IMR-90 (cell line): ENCODE measurements around the gene ADAM23. TPM values are rescaled to one million over a fixed set of nuclear protein-coding genes. Genes with fewer than 3 reads are reported as not detected.

Experiments
- ATAC-seq: fragments of 200-7000 bp; cut with Tn5 transposase; 2 replicates; pipeline ENCODE4 v1.9.1; 2020; ENCODE audit warnings: low read depth, mild to moderate bottlenecking, moderate library complexity
- BruUV-seq: library from RNA; stranded (reverse); fragments of 400-500 nt; replicated peaks from 2 replicates; lab custom pipeline; 2021; lab: Mats Ljungman, UMichigan
- CTCF ChIA-PET: fragments of 300-600 bp; formaldehyde crosslinking; extraction: SDS; loops from one replicate; lab custom pipeline; 2021; ENCODE audit warnings: antibody characterized with exemption; lab: Yijun Ruan, JAX
- POLR2A ChIA-PET: fragments of 300-600 bp; sonication (Branson Sonifier 250); formaldehyde crosslinking; loops from one replicate; lab custom pipeline; 2022; ENCODE audit warnings: antibody characterized with exemption; ENCODE audit not compliant: unreplicated experiment; lab: Charles Lee
- DNase-seq: peaks from one replicate; pipeline ENCODE4 v3.0.0; 2013
- H2AFZ ChIP-seq: replicated peaks from 2 replicates; pipeline ENCODE3; 2013; ENCODE audit warnings: low read length, mild to moderate bottlenecking; ENCODE audit not compliant: poor library complexity
- H2AK5ac ChIP-seq: 2 replicates; pipeline ENCODE4 v1.6.1; 2013; ENCODE audit warnings: low read depth, low read length, inconsistent platforms
- H2AK9ac ChIP-seq: replicated peaks from 2 replicates; pipeline ENCODE3; 2013; ENCODE audit warnings: mild to moderate bottlenecking, low read depth, low read length, moderate library complexity; ENCODE audit not compliant: poor library complexity
- H2BK120ac ChIP-seq: 2 replicates; pipeline ENCODE4 v1.6.1; 2013; ENCODE audit warnings: low read depth, low read length, inconsistent platforms
- H2BK15ac ChIP-seq: 3 replicates; pipeline ENCODE4 v1.6.1; 2013; ENCODE audit warnings: low read depth, low read length, inconsistent platforms
- H2BK20ac ChIP-seq: 2 replicates; pipeline ENCODE4 v1.6.1; 2013; ENCODE audit warnings: low read depth, mild to moderate bottlenecking, inconsistent platforms, low read length, moderate library complexity
- H2BK5ac ChIP-seq: 2 replicates; pipeline ENCODE4 v1.6.1; 2013; ENCODE audit warnings: mild to moderate bottlenecking, low read depth, low read length, inconsistent platforms; ENCODE audit not compliant: poor library complexity, severe bottlenecking
- H3K14ac ChIP-seq: replicated peaks from 2 replicates; pipeline ENCODE4 v1.6.1; 2013; ENCODE audit warnings: low read depth, low read length, inconsistent platforms
- H3K18ac ChIP-seq: 2 replicates; pipeline ENCODE4 v1.6.1; 2013; ENCODE audit warnings: low read depth, low read length, control low read depth
- H3K23ac ChIP-seq: 2 replicates; pipeline ENCODE4 v1.6.1; 2013; ENCODE audit warnings: low read depth, low read length, inconsistent platforms
- H3K27ac ChIP-seq: 2 replicates; pipeline ENCODE4 v1.5.1; 2013; ENCODE audit warnings: mild to moderate bottlenecking, control low read depth, low read length; ENCODE audit not compliant: insufficient read depth
- H3K27me3 ChIP-seq: 2 replicates; pipeline ENCODE4 v1.6.1; 2013; ENCODE audit warnings: low read length; ENCODE audit not compliant: control insufficient read depth, insufficient read depth
- H3K36me3 ChIP-seq: 2 replicates; pipeline ENCODE4 v1.6.1; 2013; ENCODE audit warnings: low read length, mixed read lengths; ENCODE audit not compliant: control insufficient read depth, insufficient read depth
- H3K4ac ChIP-seq: 2 replicates; pipeline ENCODE4 v1.6.1; 2013; ENCODE audit warnings: low read depth, low read length, inconsistent platforms
- H3K4me1 ChIP-seq: 2 replicates; pipeline ENCODE4 v1.6.1; 2013; ENCODE audit warnings: low read length, mixed read lengths; ENCODE audit not compliant: control insufficient read depth, insufficient read depth
- H3K4me2 ChIP-seq: 2 replicates; pipeline ENCODE4 v1.6.1; 2013; ENCODE audit warnings: low read depth, mild to moderate bottlenecking, control low read depth, low read length, moderate library complexity
- H3K4me3 ChIP-seq: 2 replicates; pipeline ENCODE4 v1.5.1; 2013; ENCODE audit warnings: low read depth, mild to moderate bottlenecking, control low read depth, low read length, moderate library complexity; ENCODE audit not compliant: insufficient read depth
- H3K56ac ChIP-seq: 2 replicates; pipeline ENCODE4 v1.6.1; 2013; ENCODE audit warnings: low read length, inconsistent platforms; ENCODE audit not compliant: insufficient read depth; ENCODE audit errors: extremely low read depth
- H3K79me1 ChIP-seq, 2 experiments: 2 replicates each; pipeline ENCODE4 v1.6.1; 2013; ENCODE audit warnings: low read length in 2 of 2, inconsistent platforms in 1 of 2, low read depth in 1 of 2
- H3K9ac ChIP-seq: 2 replicates; pipeline ENCODE4 v1.6.1; 2013; ENCODE audit warnings: low read depth, low read length, control low read depth
- H3K9me1 ChIP-seq: 2 replicates; pipeline ENCODE4 v1.6.1; 2013; ENCODE audit warnings: low read length, inconsistent platforms; ENCODE audit not compliant: insufficient read depth
- H3K9me3 ChIP-seq: 2 replicates; pipeline ENCODE4 v1.6.1; 2013; ENCODE audit warnings: low read length; ENCODE audit not compliant: control insufficient read depth, insufficient read depth
- H4K20me1 ChIP-seq: 2 replicates; pipeline ENCODE4 v1.6.1; 2013; ENCODE audit warnings: low read length, inconsistent platforms; ENCODE audit not compliant: insufficient read depth
- H4K5ac ChIP-seq: 2 replicates; pipeline ENCODE4 v1.6.1; 2013; ENCODE audit warnings: mild to moderate bottlenecking, low read depth, low read length, control low read depth
- H4K8ac ChIP-seq, 2 experiments: 2 replicates each; pipeline ENCODE4 v1.6.1; 2013; ENCODE audit warnings: low read depth in 2 of 2, low read length in 2 of 2, control low read depth in 1 of 2, inconsistent platforms in 1 of 2
- H4K91ac ChIP-seq: 2 replicates; pipeline ENCODE4 v1.6.1; 2013; ENCODE audit warnings: low read depth, low read length, inconsistent platforms; ENCODE audit not compliant: insufficient read depth
- BHLHE40 ChIP-seq: fragments of 150-350 bp; IDR thresholded peaks from 2 replicates; pipeline ENCODE4 v1.6.1; 2016; ENCODE audit warnings: mild to moderate bottlenecking, low read depth, low read length
- CEBPB ChIP-seq: IDR thresholded peaks from 2 replicates; pipeline ENCODE4 v1.6.1; 2012; ENCODE audit warnings: low read depth, low read length, improper control_type of control experiment
- CHD1 ChIP-seq: IDR thresholded peaks from 2 replicates; pipeline ENCODE4 v1.6.1; 2012; ENCODE audit warnings: low read depth, low read length, improper control_type of control experiment
- CTCF ChIP-seq: conservative IDR thresholded peaks from 2 replicates; pipeline ENCODE4 v1.5.1; 2012; ENCODE audit warnings: mild to moderate bottlenecking, low read depth, low read length, improper control_type of control experiment
- ELK1 ChIP-seq: fragments of 150-350 bp; IDR thresholded peaks from 2 replicates; pipeline ENCODE4 v1.6.1; 2016; ENCODE audit warnings: low read depth, mild to moderate bottlenecking, low read length, moderate library complexity, borderline replicate concordance
- FOS ChIP-seq: fragments of 150-350 bp; IDR thresholded peaks from 2 replicates; pipeline ENCODE4 v1.6.1; 2016; ENCODE audit warnings: low read depth, low read length
- MAFK ChIP-seq: IDR thresholded peaks from 2 replicates; pipeline ENCODE4 v1.6.1; 2012; ENCODE audit warnings: low read depth, low read length, improper control_type of control experiment
- MAZ ChIP-seq: IDR thresholded peaks from 2 replicates; pipeline ENCODE4 v1.6.1; 2012; ENCODE audit warnings: low read depth, mild to moderate bottlenecking, low read length, improper control_type of control experiment, moderate library complexity, borderline replicate concordance
- MXI1 ChIP-seq: IDR thresholded peaks from 2 replicates; pipeline ENCODE4 v1.6.1; 2012; ENCODE audit warnings: low read depth, mild to moderate bottlenecking, low read length, moderate library complexity, borderline replicate concordance
- NFE2L2 ChIP-seq: fragments of 150-350 bp; IDR thresholded peaks from 2 replicates; pipeline ENCODE4 v1.6.1; 2016; ENCODE audit warnings: low read depth, mild to moderate bottlenecking, low read length
- POLR2A ChIP-seq: IDR thresholded peaks from 2 replicates; pipeline ENCODE4 v1.6.1; 2012; ENCODE audit warnings: mild to moderate bottlenecking, low read depth, low read length
- RAD21 ChIP-seq: IDR thresholded peaks from 2 replicates; pipeline ENCODE4 v1.6.1; 2012; ENCODE audit warnings: low read length, improper control_type of control experiment
- RCOR1 ChIP-seq: IDR thresholded peaks from 2 replicates; pipeline ENCODE4 v1.6.1; 2012; ENCODE audit warnings: mild to moderate bottlenecking, low read length, improper control_type of control experiment; ENCODE audit not compliant: insufficient replicate concordance
- RFX5 ChIP-seq: IDR thresholded peaks from 2 replicates; pipeline ENCODE4 v1.8.0; 2012; ENCODE audit warnings: low read depth, mild to moderate bottlenecking, low read length, moderate library complexity
- SMC3 ChIP-seq: fragments of 150-350 bp; IDR thresholded peaks from 2 replicates; pipeline ENCODE4 v1.6.1; 2016; ENCODE audit warnings: low read depth, mild to moderate bottlenecking, antibody characterized with exemption, low read length, moderate library complexity
- USF2 ChIP-seq: fragments of 150-350 bp; IDR thresholded peaks from 2 replicates; pipeline ENCODE4 v1.6.1; 2017; ENCODE audit warnings: mild to moderate bottlenecking, antibody characterized with exemption, low read length, low read depth
- WGBS, 2 experiments: methylation state at CpG; one replicate each; pipeline versions ENCODE4 v1.1.5 to v1.1.7; 2013; ENCODE audit warnings: missing lambda C conversion rate in 2 of 2; ENCODE audit not compliant: insufficient read length in 1 of 2; ENCODE audit errors: extremely low coverage in 2 of 2; 5-methylcytosine and 5-hydroxymethylcytosine counted together
- dilution Hi-C: fragments of 300-500 bp; cut with HindIII; formaldehyde crosslinking; loops from one replicate; pipeline ENCODE4 v1.14.3; 2018; ENCODE audit warnings: low sequenced_read_pairs; ENCODE audit not compliant: unreplicated experiment
- in situ Hi-C: fragments of 300-500 bp; cut with MboI; formaldehyde crosslinking; loops from 3 replicates; pipeline ENCODE4 v1.14.3; 2019; ENCODE audit warnings: low sequenced_read_pairs, inconsistent platforms, mixed read lengths
- intact Hi-C: fragments of 100-400 bp; cut with micrococcal nuclease; formaldehyde crosslinking; loops from 2 replicates; pipeline ENCODE4 v1.10.0; 2022
- polyA plus RNA-seq, 3 experiments: library from polyadenylated mRNA; depleted of rRNA; stranded (reverse); fragments of >200 nt; gene quantifications; 2 replicates each; pipeline ENCODE4 v1.2.3, GENCODE V29; 2012; ENCODE audit warnings: low replicate concordance in 1 of 3
- total RNA-seq: library from RNA; depleted of rRNA; stranded (reverse); fragments of >200 nt; gene quantifications from 2 replicates; pipeline ENCODE4 v1.2.3, GENCODE V29; 2012

Gene ADAM23
- total and polyA plus RNA-seq, 2 of the 4 experiments (the other 2 are of a cell fraction): 2.9 to 10.3 TPM

GRCh38 chr2:206471524-206472062, 28.3 kb downstream of the ADAM23 start:
- no peak overlapping the region for H2BK20ac ChIP-seq
- H3K23ac ChIP-seq: no peak overlapping the region
- H4K20me1 ChIP-seq: no peaks in the 10 kb centered on the region
- dilution Hi-C loops (no loop called here), intact Hi-C loops (no loop called here), in situ Hi-C loops (no loop called here)
- H3K79me1 ChIP-seq: no peaks in the 10 kb centered on the region
- no peak overlapping the region for H2AFZ ChIP-seq
- H4K8ac ChIP-seq: no peak overlapping the region
- H4K5ac ChIP-seq: no peak overlapping the region
- H3K27ac ChIP-seq: no peak overlapping the region
- no peaks in the 10 kb centered on the region for H3K9me1 ChIP-seq
- H3K18ac ChIP-seq: no peak overlapping the region
- no peak overlapping the region for H3K14ac ChIP-seq
- H2BK15ac ChIP-seq: no peak overlapping the region
- H3K27me3 ChIP-seq: no peaks in the 10 kb centered on the region
- no peaks in the 10 kb centered on the region for H3K9me3 ChIP-seq
- CTCF ChIA-PET: interaction anchor here (0.5 kb wide), 1 partner anchor 95 kb away, joined by 4 read pairs; no protein-coding TSS in a partner anchor
- no TSS peak for BruUV-seq
- no peak overlapping the region for H2BK5ac ChIP-seq
- H3K4me2 ChIP-seq: no peak overlapping the region
- no peak overlapping the region for H3K56ac ChIP-seq
- TF ChIP-seq USF2: no peak
- TF ChIP-seq SMC3: no peak
- TF ChIP-seq RAD21: no peak
- TF ChIP-seq FOS: no peak
- no peak for TF ChIP-seq CHD1
- TF ChIP-seq RFX5: no peak
- TF ChIP-seq CTCF: no peak
- TF ChIP-seq RCOR1: no peak
- no peak for TF ChIP-seq CEBPB
- TF ChIP-seq ELK1: no peak
- no peak for TF ChIP-seq MAFK
- TF ChIP-seq BHLHE40: no peak
- no peak for TF ChIP-seq MXI1
- TF ChIP-seq NFE2L2: no peak
- no peak for TF ChIP-seq POLR2A
- no peak for TF ChIP-seq MAZ
- no peak overlapping the region for H4K91ac ChIP-seq
- H3K36me3 ChIP-seq: no peaks in the 10 kb centered on the region
- no peak overlapping the region for H3K9ac ChIP-seq
- H3K4me1 ChIP-seq: no peaks in the 10 kb centered on the region
- no CpG with 5 or more reads among the region's 2 CpGs for WGBS, 2 experiments
- H3K4me3 ChIP-seq: no peak overlapping the region
- H3K4ac ChIP-seq: no peak overlapping the region
- no peak overlapping the region for H2BK120ac ChIP-seq
- no peak for ATAC-seq
- H2AK5ac ChIP-seq: no peak overlapping the region
- no peak for DNase-seq
- POLR2A ChIA-PET: no interaction called here
- H2AK9ac ChIP-seq: no peak overlapping the region
